GM12878 (cell line): ENCODE data around the gene ANKDD1B. TPM values are rescaled to one million over a fixed set of nuclear protein-coding genes. Genes with fewer than 3 reads are reported as not detected.
A peak's percentile ranks its signal among the peaks of the same experiment; 100 is the strongest.

Source experiments
- ATF7 ChIP-seq: fragments of 450-650 bp; IDR thresholded peaks from 2 replicates; pipeline ENCODE4 v1.6.1; 2016; ENCODE audit warnings: low read depth, mild to moderate bottlenecking
- BCL3 ChIP-seq: IDR thresholded peaks from 2 replicates; pipeline ENCODE4 v1.6.1; 2011; ENCODE audit warnings: borderline replicate concordance, low read depth, mild to moderate bottlenecking, moderate library complexity, low read length; ENCODE audit not compliant: insufficient read depth, poor library complexity, severe bottlenecking
- BHLHE40 ChIP-seq, 2 experiments: fragments of 450-650 bp in 1 of 2; IDR thresholded peaks; 2 replicates each; pipeline ENCODE4 v1.6.1; 2011 to 2017; ENCODE audit warnings: low read depth in 2 of 2, borderline replicate concordance in 1 of 2, improper control_type of control experiment in 1 of 2, low read length in 1 of 2, mild to moderate bottlenecking in 1 of 2
- CEBPB ChIP-seq, 2 experiments: fragments of 150-350 bp in 1 of 2; IDR thresholded peaks; 2 replicates each; pipeline ENCODE4 v1.6.1; 2012 to 2014; ENCODE audit warnings: low read depth in 2 of 2, low read length in 2 of 2, borderline replicate concordance in 1 of 2, inconsistent platforms in 1 of 2
- E4F1 ChIP-seq: fragments of 450-650 bp; IDR thresholded peaks from 2 replicates; pipeline ENCODE4 v1.6.1; 2018; ENCODE audit warnings: borderline replicate concordance, mild to moderate bottlenecking; ENCODE audit not compliant: partially characterized antibody
- EED ChIP-seq: sonication (generic); IDR thresholded peaks from 2 replicates; pipeline ENCODE4 v1.6.1; 2016; ENCODE audit warnings: antibody characterized with exemption, low read depth
- EGR1 ChIP-seq, 2 experiments: IDR thresholded peaks; 1 replicate in 1 of 2; 2 replicates in 1 of 2; pipeline ENCODE4 v1.6.1; 2011 to 2012; ENCODE audit warnings: low read depth in 2 of 2, low read length in 2 of 2, borderline replicate concordance in 1 of 2, mild to moderate bottlenecking in 1 of 2, moderate library complexity in 1 of 2
- FOXK2 ChIP-seq: fragments of 450-650 bp; IDR thresholded peaks from 2 replicates; pipeline ENCODE4 v1.6.1; 2017; ENCODE audit warnings: mild to moderate bottlenecking, moderate library complexity
- GATAD2B ChIP-seq: fragments of 450-650 bp; conservative IDR thresholded peaks from 2 replicates; pipeline ENCODE4 v1.6.1; 2017; ENCODE audit warnings: low read depth, mild to moderate bottlenecking, moderate library complexity
- HDAC2 ChIP-seq: fragments of 200-600 bp; sonication (generic); IDR thresholded peaks from 2 replicates; pipeline ENCODE4 v1.6.1; 2017
- HDAC6 ChIP-seq: fragments of 200-600 bp; sonication (generic); IDR thresholded peaks from one replicate; pipeline ENCODE4 v1.8.0; 2017; ENCODE audit warnings: antibody characterized with exemption; ENCODE audit not compliant: unreplicated experiment
- IRF3 ChIP-seq: fragments of 450-650 bp; IDR thresholded peaks from 2 replicates; pipeline ENCODE4 v1.6.1; 2014; ENCODE audit warnings: mild to moderate bottlenecking
- MTA3 ChIP-seq: IDR thresholded peaks from 2 replicates; pipeline ENCODE4 v1.6.1; 2012; ENCODE audit warnings: low read length, inconsistent platforms, borderline replicate concordance
- MYB ChIP-seq: fragments of 150-350 bp; IDR thresholded peaks from 2 replicates; pipeline ENCODE4 v1.6.1; 2014; ENCODE audit warnings: mild to moderate bottlenecking, low read depth, low read length, borderline replicate concordance
- NFXL1 ChIP-seq: fragments of 450-650 bp; IDR thresholded peaks from 2 replicates; pipeline ENCODE4 v1.6.1; 2017; ENCODE audit warnings: antibody characterized with exemption, mild to moderate bottlenecking, borderline replicate concordance
- NR2F1 ChIP-seq: fragments of 450-650 bp; conservative IDR thresholded peaks from 2 replicates; pipeline ENCODE4 v1.6.1; 2017; ENCODE audit warnings: mild to moderate bottlenecking
- NRF1 ChIP-seq: conservative IDR thresholded peaks from 2 replicates; pipeline ENCODE4 v1.6.1; 2011; ENCODE audit warnings: mild to moderate bottlenecking, low read depth, low read length, improper control_type of control experiment
- PAX5 ChIP-seq: IDR thresholded peaks from 2 replicates; pipeline ENCODE4 v1.6.1; 2011; ENCODE audit warnings: low read depth, low read length, borderline replicate concordance
- POLR2AphosphoS2 ChIP-seq: IDR thresholded peaks from 2 replicates; pipeline ENCODE4 v1.6.1; 2011; ENCODE audit warnings: low read depth, mild to moderate bottlenecking, low read length, improper control_type of control experiment, moderate library complexity
- POU2F2 ChIP-seq: IDR thresholded peaks from 3 replicates; pipeline ENCODE4 v1.6.1; 2011; ENCODE audit warnings: low read depth, mild to moderate bottlenecking, low read length, borderline replicate concordance
- SIN3A ChIP-seq: IDR thresholded peaks from 2 replicates; pipeline ENCODE4 v1.6.1; 2012; ENCODE audit warnings: low read depth, low read length, improper control_type of control experiment
- SMAD1 ChIP-seq: fragments of 450-650 bp; IDR thresholded peaks from 2 replicates; pipeline ENCODE4 v1.6.1; 2018; ENCODE audit warnings: mild to moderate bottlenecking, low read depth; ENCODE audit not compliant: partially characterized antibody
- ZNF24 ChIP-seq: fragments of 450-650 bp; IDR thresholded peaks from 2 replicates; pipeline ENCODE4 v1.6.1; 2017; ENCODE audit warnings: antibody characterized with exemption, mild to moderate bottlenecking
- polyA plus RNA-seq, 11 experiments: library from polyadenylated mRNA; depleted of rRNA in 4 of 11; unstranded in 6 of 11; stranded (reverse) in 5 of 11; fragments of >200 nt; fragmentation: Nextera tagmentation in 4 of 11; fragmentation: Illumina TruSeq in 1 of 11; extraction: Ambion mirVana in 4 of 11; extraction: Trizol in 1 of 11; gene quantifications; 1 replicate in 1 of 11; 2 replicates in 10 of 11; pipeline versions ENCODE4 v1.2.1 to v1.2.3, GENCODE V29; 2011 to 2016; ENCODE audit warnings: inconsistent platforms in 2 of 11, missing spikeins in 2 of 11, low read depth in 1 of 11
- total RNA-seq, 4 experiments: library from RNA; depleted of rRNA in 3 of 4; stranded (reverse); fragments of >200 nt in 3 of 4; fragmentation: Illumina TruSeq in 1 of 4; extraction: Trizol in 1 of 4; gene quantifications; 2 replicates each; pipeline versions ENCODE4 v1.2.1 to v1.2.3, GENCODE V29; 2013 to 2021
- TF ChIP-seq, protein P1 (sequence below): IDR thresholded peaks from 2 replicates; pipeline ENCODE4 v1.6.1; 2011; ENCODE audit warnings: borderline replicate concordance, low read depth, mild to moderate bottlenecking, moderate library complexity, mixed read lengths, low read length; ENCODE audit not compliant: insufficient read depth; ENCODE audit errors: extremely low read length

Gene ANKDD1B
- total and polyA plus RNA-seq, 10 of the 15 experiments (the other 5 are each of a cell fraction or from before 2014, with no cell fraction given) = 0.34 to 2.4 (median 0.80) TPM

DNA sequence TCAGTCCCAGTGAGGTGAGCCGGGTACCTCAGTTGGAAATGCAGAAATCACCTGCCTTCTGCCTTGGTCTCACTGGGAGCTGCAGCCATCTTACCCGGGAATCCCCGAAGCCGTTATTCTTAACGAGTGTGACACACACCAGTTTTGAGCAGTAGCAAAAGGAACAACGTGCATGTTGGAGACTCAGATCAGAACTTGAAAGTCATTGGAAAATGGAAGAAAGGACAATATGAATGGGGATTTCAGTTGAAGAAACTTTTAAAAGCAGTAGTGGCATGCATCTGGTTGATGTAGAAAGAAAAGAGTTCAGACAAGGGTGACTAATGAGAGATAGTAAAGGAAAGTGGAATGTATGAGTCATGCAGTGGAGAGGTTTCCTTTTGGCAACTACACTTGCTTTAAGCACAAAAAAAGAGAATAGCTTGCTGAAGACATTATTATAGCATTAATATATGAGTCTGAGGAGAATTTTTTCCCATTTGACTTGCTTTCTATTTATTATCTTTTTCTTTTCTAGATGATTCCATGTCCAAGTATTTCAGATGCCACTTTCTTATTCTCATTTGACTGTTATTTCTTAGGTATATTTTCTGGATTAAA, 44.4 kb upstream of the ANKDD1B start (continued):
- no peak for TF ChIP-seq BCL3
- no peak for TF ChIP-seq SIN3A
- no peak for TF ChIP-seq IRF3
- TF ChIP-seq, protein P1, sequence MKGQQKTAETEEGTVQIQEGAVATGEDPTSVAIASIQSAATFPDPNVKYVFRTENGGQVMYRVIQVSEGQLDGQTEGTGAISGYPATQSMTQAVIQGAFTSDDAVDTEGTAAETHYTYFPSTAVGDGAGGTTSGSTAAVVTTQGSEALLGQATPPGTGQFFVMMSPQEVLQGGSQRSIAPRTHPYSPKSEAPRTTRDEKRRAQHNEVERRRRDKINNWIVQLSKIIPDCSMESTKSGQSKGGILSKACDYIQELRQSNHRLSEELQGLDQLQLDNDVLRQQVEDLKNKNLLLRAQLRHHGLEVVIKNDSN = no peak
- TF ChIP-seq POLR2AphosphoS2 = no peak
- peak; percentile 43; the same call in 1 of the 2 replicates for TF ChIP-seq ZNF24
- 0 out of 4 replicates have a peak, but pooled peaks of 1 of the 2 experiments have one; percentile 38 for TF ChIP-seq CEBPB (IDR thresholded peaks at IDR 0.05; ENCODE audit: borderline replicate concordance in 1 of 2, low read depth in 2 of 2, low read length in 2 of 2)
- no peak for TF ChIP-seq FOXK2
- TF ChIP-seq GATAD2B = no peak; the same call in 1 of the 2 replicates
- 0 out of 2 replicates have a peak, but pooled peaks have one; percentile 26 for TF ChIP-seq MYB
- 0 out of 2 replicates have a peak, but pooled peaks have one; percentile 17 for TF ChIP-seq NR2F1
- TF ChIP-seq E4F1 = no peak
- peak; percentile 70 for TF ChIP-seq SMAD1
- TF ChIP-seq PAX5 = 0 out of 2 replicates have a peak, but pooled peaks have one; percentile 46
- no peak for TF ChIP-seq NFXL1
- TF ChIP-seq EED = peak; percentile 96
- TF ChIP-seq HDAC6 = no peak
- peak; percentile 96 for TF ChIP-seq ATF7
- TF ChIP-seq POU2F2 = 0 out of 3 replicates have a peak, but pooled peaks have one; percentile 38
- TF ChIP-seq MTA3 = peak; percentile 92
- TF ChIP-seq NRF1 = no peak
- no peak for TF ChIP-seq EGR1 (IDR thresholded peaks at IDR 0.05; ENCODE audit: borderline replicate concordance in 1 of 2, low read depth in 2 of 2, low read length in 2 of 2)
- no peak for TF ChIP-seq HDAC2
- TF ChIP-seq BHLHE40 (IDR thresholded peaks at IDR 0.05; ENCODE audit: borderline replicate concordance in 1 of 2, low read depth in 2 of 2, low read length in 1 of 2) = peak in 1 of 2 experiments; percentile 58; a peak in 3 of 4 replicates
